Psoas muscle (tissue), 8 donors: Measurements from ENCODE around the gene EYS. TPM values are rescaled to one million over a fixed set of nuclear protein-coding genes. Genes with fewer than 3 reads are reported as not detected.

Experiments
- ATAC-seq, 4 donors: fragments of 200-7000 bp; cut with Tn5 transposase; one replicate each; pipeline ENCODE4 v1.9.1; 2020; ENCODE audit warnings: moderate library complexity in 3 of 4, mild to moderate bottlenecking in 2 of 4
- DNase-seq, 2 donors: peaks; one replicate each; pipeline ENCODE4 v3.0.0-alpha.2; 2020
- H3K27ac ChIP-seq: fragments of 200-600 bp; one replicate; pipeline ENCODE4 v1.8.0; 2022
- H3K27me3 ChIP-seq, 3 donors: fragments of 200-600 bp in 1 of 3; one replicate each; pipeline versions ENCODE4 v1.6.1 to v1.8.0; 2013 to 2022; ENCODE audit warnings: low read length in 2 of 3, mild to moderate bottlenecking in 2 of 3, moderate library complexity in 1 of 3; ENCODE audit not compliant: insufficient read depth in 3 of 3
- H3K36me3 ChIP-seq, 2 donors: fragments of 200-600 bp in 1 of 2; one replicate each; pipeline versions ENCODE4 v1.6.1 to v1.8.0; 2013 to 2022; ENCODE audit warnings: low read depth in 1 of 2, mild to moderate bottlenecking in 1 of 2, moderate library complexity in 1 of 2; ENCODE audit not compliant: insufficient read depth in 1 of 2
- H3K4me1 ChIP-seq: fragments of 200-600 bp; one replicate; pipeline ENCODE4 v1.8.0; 2022
- H3K4me3 ChIP-seq: fragments of 200-600 bp; one replicate; pipeline ENCODE4 v1.8.0; 2022; ENCODE audit warnings: mild to moderate bottlenecking
- H3K9me3 ChIP-seq: fragments of 200-600 bp; one replicate; pipeline ENCODE4 v1.8.0; 2022
- CTCF ChIP-seq: fragments of 200-600 bp; IDR thresholded peaks from one replicate; pipeline ENCODE4 v1.8.0; 2022; ENCODE audit warnings: antibody characterized with exemption
- WGBS, 3 donors: extraction: QIAGEN DNeasy Blood & Tissue Kit; methylation state at CpG; one replicate each; pipeline versions ENCODE4 v1.1.6 to v1.1.7; 2013; 5-methylcytosine and 5-hydroxymethylcytosine counted together
- intact Hi-C, 2 donors: fragments of 100-400 bp; cut with DNase I; formaldehyde crosslinking; loops; one replicate each; pipeline versions ENCODE4 v1.11.0 to v1.14.2; 2022
- polyA plus RNA-seq, 3 donors: library from polyadenylated mRNA; stranded (reverse); fragments of 200-250 nt; gene quantifications; one replicate each; pipeline ENCODE4 v1.2.3, GENCODE V29; 2013
- total RNA-seq, 4 donors: library from RNA; stranded (reverse); fragmentation: NEBNext Ultra II Directional in 2 of 4; extraction: Animal tissue kit (Norgen Biotek cat#: 25700) in 2 of 4; gene quantifications; one replicate each; pipeline versions ENCODE4 v1.2.1 to v1.2.4, GENCODE V29; 2021 to 2023
- donor health status: healthy with polysubstance abuse.
- donor health status: DM: no; HTN: no; CAD: no; lungs with moderate emphysema.
- donor health status: Bipolar disorder and iron deficiency.
- donor health status: healthy.
- donor health status: DM: yes; HTN: yes; CAD: no.
- donor health status: DM: no; HTN: no; CAD: no.
- donor health status: DM: no; HTN: no; CAD: no.
- donor health status: DM: yes; HTN: yes; CAD: no.

Gene EYS
- total and polyA plus RNA-seq, 7 donors, result under 0.01 TPM; not detected in 6

- WGBS, 3 donors, result 70 to 83% (median 82%) methylated on average over 3 of the region's 3 CpGs
These were observed 444.8 kb downstream of the EYS start for GRCh38 chr6:65262241-65262640.

GRCh38 chr6:65259982-65260381 lies 447.0 kb downstream of the EYS start:
- DNase-seq (no peak), ATAC-seq (no peak)
- 56 to 66% (median 62%) methylated on average over 5 of the region's 5 CpGs for WGBS, 3 donors
- H3K4me3 ChIP-seq, result no peak overlapping the region
- H3K9me3 ChIP-seq, result peaks cover 3% of the 10 kb centered on the region
- H3K36me3 ChIP-seq, result no peaks in the 10 kb centered on the region
- no peaks in the 10 kb centered on the region for H3K4me1 ChIP-seq
- TF ChIP-seq CTCF, result no peak
- no peaks in the 10 kb centered on the region for H3K27me3 ChIP-seq
- no peak overlapping the region for H3K27ac ChIP-seq
- intact Hi-C loops, result no loop called here

More at GRCh38 chr6:65262241-65262640, 444.8 kb downstream of the EYS start:
- intact Hi-C loops, result no loop called here
- TF ChIP-seq CTCF, result no peak
- no peaks in the 10 kb centered on the region for H3K36me3 ChIP-seq
- H3K27ac ChIP-seq, result no peak overlapping the region
- no peak for DNase-seq
- no peak for ATAC-seq
- no peaks in the 10 kb centered on the region for H3K4me1 ChIP-seq
- H3K27me3 ChIP-seq, result no peaks in the 10 kb centered on the region
- H3K4me3 ChIP-seq, result no peak overlapping the region
- peaks cover 3% of the 10 kb centered on the region for H3K9me3 ChIP-seq

DNA sequence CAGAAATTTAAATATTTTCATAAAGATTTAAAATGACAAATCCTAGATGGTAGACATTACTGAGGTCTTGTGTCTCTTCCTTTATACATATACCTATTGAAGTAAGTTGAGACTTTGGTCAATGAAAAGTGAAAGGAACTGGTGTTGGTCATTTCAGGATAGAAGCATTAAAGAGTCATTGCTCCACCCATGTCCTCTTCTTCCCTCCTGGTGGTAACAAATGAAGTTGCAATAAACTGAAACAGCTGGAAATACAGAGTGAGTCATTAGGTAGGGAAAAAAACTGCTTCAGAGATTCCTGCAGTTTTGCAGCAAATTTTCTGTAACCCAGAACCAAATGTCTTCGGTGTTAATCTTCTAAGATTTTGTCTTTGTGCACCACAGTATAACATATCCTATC lies 448.0 kb downstream of the EYS start:
- no peak overlapping the region for H3K27ac ChIP-seq
- intact Hi-C loops, result no loop called here
- DNase-seq, result no peak

DNA sequence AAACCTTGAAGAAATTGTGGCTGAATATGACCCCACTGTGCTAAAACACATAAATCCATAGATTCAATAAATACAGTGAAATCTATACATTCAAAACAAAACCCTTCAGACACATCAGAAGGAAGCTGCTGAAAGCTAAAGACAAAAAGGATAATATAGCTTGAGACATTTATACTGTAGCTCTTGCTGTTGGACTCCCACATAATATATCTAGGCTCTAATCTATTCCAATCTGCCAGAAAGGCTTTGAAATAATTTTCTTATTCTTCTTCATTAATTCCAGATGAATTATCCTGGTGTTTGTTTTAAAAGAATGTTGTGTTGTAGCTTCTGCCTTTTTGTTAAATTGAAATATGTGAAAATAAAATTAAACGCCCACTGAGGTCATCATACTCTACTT lies 454.0 kb downstream of the EYS start:
- peaks cover 3% of the 10 kb centered on the region for H3K9me3 ChIP-seq
- no peak overlapping the region for H3K4me3 ChIP-seq
- no peaks in the 10 kb centered on the region for H3K4me1 ChIP-seq
- 72 to 80% (median 76%) methylated on average over 1 of the region's 1 CpG for whole genome bisulfite sequencing, 3 donors
- H3K27ac ChIP-seq, result no peak overlapping the region
- no peaks in the 10 kb centered on the region for H3K27me3 ChIP-seq
- ATAC-seq (no peak), DNase-seq (no peak)
- intact Hi-C loops, result no loop called here
- H3K36me3 ChIP-seq, result no peaks in the 10 kb centered on the region
- TF ChIP-seq CTCF, result no peak

More for the DNA sequence above, 448.0 kb downstream of the EYS start:
- 79 to 91% (median 86%) methylated on average over 1 of the region's 1 CpG for WGBS, 3 donors
- Histone ChIP-seq H3K9me3 (peaks cover 3% of the 10 kb centered on the region), H3K4me1 (no peaks in the 10 kb centered on the region), H3K4me3 (no peak overlapping the region), H3K27me3 (no peaks in the 10 kb centered on the region), H3K36me3 (no peaks in the 10 kb centered on the region)
- no peak for TF ChIP-seq CTCF
- ATAC-seq, result no peak

DNA sequence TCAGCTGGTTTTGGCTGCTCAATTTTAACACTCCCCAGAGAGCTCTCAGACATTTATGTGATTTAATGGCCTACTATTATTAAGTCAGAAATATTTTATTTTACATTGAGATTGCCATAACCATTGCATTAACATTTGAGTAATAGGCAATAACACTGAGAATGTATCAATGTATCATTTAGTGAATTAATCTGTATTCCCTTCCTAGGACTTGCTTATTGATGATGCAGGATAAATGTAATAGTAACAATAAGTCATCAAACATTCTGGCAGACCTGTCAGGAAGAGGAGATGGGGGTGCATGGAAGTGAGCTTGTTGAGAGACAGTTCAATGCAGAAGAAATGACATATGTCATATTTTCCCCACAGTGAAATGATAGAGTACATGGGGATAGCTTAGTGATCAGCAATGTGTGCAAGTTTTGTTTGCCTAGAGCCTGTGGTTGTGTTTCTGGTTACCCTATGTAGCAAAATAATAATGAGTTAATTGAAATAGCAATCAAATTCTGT lies 458.9 kb downstream of the EYS start:
- no peaks in the 10 kb centered on the region for H3K9me3 ChIP-seq
- no peaks in the 10 kb centered on the region for H3K36me3 ChIP-seq
- no peak overlapping the region for H3K27ac ChIP-seq
- H3K4me1 ChIP-seq, result no peaks in the 10 kb centered on the region
- H3K27me3 ChIP-seq, result no peaks in the 10 kb centered on the region
- H3K4me3 ChIP-seq, result no peak overlapping the region
- ATAC-seq, result no peak
- DNase-seq, result no peak
- intact Hi-C loops, result no loop called here
- TF ChIP-seq CTCF, result no peak
